ENCODE measurements around the gene CLEC2L.

- TF ChIP-seq EZH2 (IDR thresholded peaks at IDR 0.05; ENCODE audit: low read depth, unreplicated experiment), result no peak
- TF ChIP-seq CTCF (conservative IDR thresholded peaks at IDR 0.05; ENCODE audit: low read depth in 2 of 2), result no peak
- TF ChIP-seq POLR2AphosphoS5 (IDR thresholded peaks at IDR 0.05; ENCODE audit: low read depth), result no peak
- TF ChIP-seq, protein P1, sequence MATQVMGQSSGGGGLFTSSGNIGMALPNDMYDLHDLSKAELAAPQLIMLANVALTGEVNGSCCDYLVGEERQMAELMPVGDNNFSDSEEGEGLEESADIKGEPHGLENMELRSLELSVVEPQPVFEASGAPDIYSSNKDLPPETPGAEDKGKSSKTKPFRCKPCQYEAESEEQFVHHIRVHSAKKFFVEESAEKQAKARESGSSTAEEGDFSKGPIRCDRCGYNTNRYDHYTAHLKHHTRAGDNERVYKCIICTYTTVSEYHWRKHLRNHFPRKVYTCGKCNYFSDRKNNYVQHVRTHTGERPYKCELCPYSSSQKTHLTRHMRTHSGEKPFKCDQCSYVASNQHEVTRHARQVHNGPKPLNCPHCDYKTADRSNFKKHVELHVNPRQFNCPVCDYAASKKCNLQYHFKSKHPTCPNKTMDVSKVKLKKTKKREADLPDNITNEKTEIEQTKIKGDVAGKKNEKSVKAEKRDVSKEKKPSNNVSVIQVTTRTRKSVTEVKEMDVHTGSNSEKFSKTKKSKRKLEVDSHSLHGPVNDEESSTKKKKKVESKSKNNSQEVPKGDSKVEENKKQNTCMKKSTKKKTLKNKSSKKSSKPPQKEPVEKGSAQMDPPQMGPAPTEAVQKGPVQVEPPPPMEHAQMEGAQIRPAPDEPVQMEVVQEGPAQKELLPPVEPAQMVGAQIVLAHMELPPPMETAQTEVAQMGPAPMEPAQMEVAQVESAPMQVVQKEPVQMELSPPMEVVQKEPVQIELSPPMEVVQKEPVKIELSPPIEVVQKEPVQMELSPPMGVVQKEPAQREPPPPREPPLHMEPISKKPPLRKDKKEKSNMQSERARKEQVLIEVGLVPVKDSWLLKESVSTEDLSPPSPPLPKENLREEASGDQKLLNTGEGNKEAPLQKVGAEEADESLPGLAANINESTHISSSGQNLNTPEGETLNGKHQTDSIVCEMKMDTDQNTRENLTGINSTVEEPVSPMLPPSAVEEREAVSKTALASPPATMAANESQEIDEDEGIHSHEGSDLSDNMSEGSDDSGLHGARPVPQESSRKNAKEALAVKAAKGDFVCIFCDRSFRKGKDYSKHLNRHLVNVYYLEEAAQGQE (IDR thresholded peaks at IDR 0.05; ENCODE audit: unreplicated experiment), result no peak
- TF ChIP-seq CREB1 (CRISPR knock-in tag; IDR thresholded peaks at IDR 0.05; ENCODE audit: low read depth), result no peak
- TF ChIP-seq, protein P2, sequence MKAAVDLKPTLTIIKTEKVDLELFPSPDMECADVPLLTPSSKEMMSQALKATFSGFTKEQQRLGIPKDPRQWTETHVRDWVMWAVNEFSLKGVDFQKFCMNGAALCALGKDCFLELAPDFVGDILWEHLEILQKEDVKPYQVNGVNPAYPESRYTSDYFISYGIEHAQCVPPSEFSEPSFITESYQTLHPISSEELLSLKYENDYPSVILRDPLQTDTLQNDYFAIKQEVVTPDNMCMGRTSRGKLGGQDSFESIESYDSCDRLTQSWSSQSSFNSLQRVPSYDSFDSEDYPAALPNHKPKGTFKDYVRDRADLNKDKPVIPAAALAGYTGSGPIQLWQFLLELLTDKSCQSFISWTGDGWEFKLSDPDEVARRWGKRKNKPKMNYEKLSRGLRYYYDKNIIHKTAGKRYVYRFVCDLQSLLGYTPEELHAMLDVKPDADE (IDR thresholded peaks at IDR 0.05), result no peak
- TF ChIP-seq ZNF331 (CRISPR knock-in tag; IDR thresholded peaks at IDR 0.05; ENCODE audit: low read depth), result no peak
- TF ChIP-seq JUNB (IDR thresholded peaks at IDR 0.05; ENCODE audit: unreplicated experiment), result no peak
Observed at GRCh38 chr7:139591550-139592195, 68.2 kb downstream of the CLEC2L start.

Data from GM23338 (cell line).